DND-41 (cell line): ENCODE results near the gene GUCA1A.

Source experiments
- ATAC-seq: fragments of 200-7000 bp; cut with Tn5 transposase; 3 replicates; pipeline ENCODE4 v1.9.1; 2021; ENCODE audit warnings: low read depth; ENCODE audit not compliant: insufficient read depth
- DNase-seq: peaks from one replicate; pipeline ENCODE4 v3.0.0-alpha.2; 2020
- H2AFZ ChIP-seq: 2 replicates; pipeline ENCODE4 v1.6.0; 2012; ENCODE audit warnings: low read depth, low read length
- H3K27ac ChIP-seq: 2 replicates; pipeline ENCODE4 v1.5.1; 2012; ENCODE audit warnings: low read length, inconsistent platforms
- H3K27me3 ChIP-seq: fragments of 200-600 bp; sonication (generic); 2 replicates; pipeline ENCODE4 v1.6.0; 2012; ENCODE audit warnings: low read length, mild to moderate bottlenecking, inconsistent platforms; ENCODE audit not compliant: insufficient read depth, poor library complexity
- H3K36me3 ChIP-seq: 2 replicates; pipeline ENCODE4 v1.5.1; 2012; ENCODE audit warnings: low read length, inconsistent platforms; ENCODE audit not compliant: insufficient read depth
- H3K4me1 ChIP-seq: 2 replicates; pipeline ENCODE4 v1.5.1; 2012; ENCODE audit warnings: mild to moderate bottlenecking, low read length; ENCODE audit not compliant: insufficient read depth
- H3K4me2 ChIP-seq: 2 replicates; pipeline ENCODE4 v1.6.0; 2012; ENCODE audit warnings: mild to moderate bottlenecking, moderate library complexity, low read length, inconsistent platforms; ENCODE audit not compliant: insufficient read depth
- H3K4me3 ChIP-seq, 2 experiments: fragments of 200-600 bp in 1 of 2; shearing (Covaris generic) in 1 of 2; 2 replicates each; pipeline ENCODE4 v1.5.1; 2012 to 2016; ENCODE audit warnings: inconsistent platforms in 2 of 2, low read length in 2 of 2, mild to moderate bottlenecking in 2 of 2, low read depth in 1 of 2, moderate library complexity in 1 of 2
- H3K79me2 ChIP-seq: 2 replicates; pipeline ENCODE4 v1.6.0; 2012; ENCODE audit warnings: low read length, inconsistent platforms; ENCODE audit not compliant: insufficient read depth
- H3K9ac ChIP-seq: 2 replicates; pipeline ENCODE4 v1.6.0; 2012; ENCODE audit warnings: low read depth, mild to moderate bottlenecking, inconsistent platforms, low read length, moderate library complexity
- H3K9me3 ChIP-seq: 2 replicates; pipeline ENCODE4 v1.5.1; 2012; ENCODE audit warnings: low read length, moderate library complexity, mild to moderate bottlenecking, inconsistent platforms; ENCODE audit not compliant: insufficient read depth, severe bottlenecking
- H4K20me1 ChIP-seq: 2 replicates; pipeline ENCODE4 v1.6.0; 2012; ENCODE audit warnings: low read length; ENCODE audit not compliant: insufficient read depth
- CTCF ChIP-seq: IDR thresholded peaks from 2 replicates; pipeline ENCODE4 v1.5.1; 2012; ENCODE audit warnings: borderline replicate concordance, low read length, moderate library complexity, mild to moderate bottlenecking; ENCODE audit not compliant: poor library complexity, severe bottlenecking; ENCODE audit errors: extremely low read depth
- EZH2 ChIP-seq: IDR thresholded peaks from 3 replicates; pipeline ENCODE4 v1.6.1; 2012; ENCODE audit warnings: borderline replicate concordance, low read depth, mild to moderate bottlenecking, moderate library complexity, low read length, inconsistent platforms; ENCODE audit not compliant: severe bottlenecking

The GUCA1A gene

GRCh38 chr6:42140756-42141602 is 32.2 kb upstream of the GUCA1A start:
- Histone ChIP-seq H3K4me2 (no peak overlapping the region), H3K36me3 (no peaks in the 10 kb centered on the region), H3K9me3 (no peaks in the 10 kb centered on the region), H3K4me1 (no peaks in the 10 kb centered on the region), H2AFZ (no peak overlapping the region), H4K20me1 (no peaks in the 10 kb centered on the region), H3K9ac (no peak overlapping the region), H3K79me2 (no peaks in the 10 kb centered on the region), H3K27me3 (no peaks in the 10 kb centered on the region), H3K4me3 (no peak overlapping the region), H3K27ac (no peak overlapping the region)
- DNase-seq: no peak
- ATAC-seq: no peak
- no peak for TF ChIP-seq CTCF
- no peak for TF ChIP-seq EZH2

- Histone ChIP-seq H3K4me2 (no peak overlapping the region), H3K9ac (no peak overlapping the region)
- no peak for TF ChIP-seq EZH2
- no peak for TF ChIP-seq CTCF
These were observed 31.5 kb upstream of the GUCA1A start for GRCh38 chr6:42141603-42142117.

GRCh38 chr6:42142118-42142835 is 30.9 kb upstream of the GUCA1A start, which contains the start of gene C6orf132:
C6orf132 (minus strand) TSS chr6:42142620; CDS start chr6:42142444, 176 bp downstream.
- H3K27me3 ChIP-seq: no peaks in the 10 kb centered on the region
- DNase-seq: no peak
- no peak within 1 kb of the TSS for H3K4me2 ChIP-seq
- TF ChIP-seq CTCF: no peak
- no peak for TF ChIP-seq EZH2
- H3K36me3 ChIP-seq: no peaks in the 10 kb centered on the region
- no peak within 1 kb of the TSS for H3K4me3 ChIP-seq
- H3K9ac ChIP-seq: no peak within 1 kb of the TSS
- no peak within 1 kb of the TSS for H3K27ac ChIP-seq
- no peak within 1 kb of the TSS for H2AFZ ChIP-seq
- H3K9me3 ChIP-seq: no peaks in the 10 kb centered on the region
- H4K20me1 ChIP-seq: no peaks in the 10 kb centered on the region
- H3K4me1 ChIP-seq: no peaks in the 10 kb centered on the region
- no peak for ATAC-seq
- no peaks in the 10 kb centered on the region for H3K79me2 ChIP-seq

More at GRCh38 chr6:42141603-42142117, 31.5 kb upstream of the GUCA1A start:
- no peaks in the 10 kb centered on the region for H3K79me2 ChIP-seq
- H3K27me3 ChIP-seq: no peaks in the 10 kb centered on the region
- H3K27ac ChIP-seq: no peak overlapping the region
- H3K36me3 ChIP-seq: no peaks in the 10 kb centered on the region
- H3K4me1 ChIP-seq: no peaks in the 10 kb centered on the region
- H3K9me3 ChIP-seq: no peaks in the 10 kb centered on the region
- DNase-seq: no peak
- ATAC-seq: no peak
- H4K20me1 ChIP-seq: no peaks in the 10 kb centered on the region
- no peak overlapping the region for H3K4me3 ChIP-seq
- H2AFZ ChIP-seq: no peak overlapping the region
